ENCODE measurements around the gene CHMP6.

DNA sequence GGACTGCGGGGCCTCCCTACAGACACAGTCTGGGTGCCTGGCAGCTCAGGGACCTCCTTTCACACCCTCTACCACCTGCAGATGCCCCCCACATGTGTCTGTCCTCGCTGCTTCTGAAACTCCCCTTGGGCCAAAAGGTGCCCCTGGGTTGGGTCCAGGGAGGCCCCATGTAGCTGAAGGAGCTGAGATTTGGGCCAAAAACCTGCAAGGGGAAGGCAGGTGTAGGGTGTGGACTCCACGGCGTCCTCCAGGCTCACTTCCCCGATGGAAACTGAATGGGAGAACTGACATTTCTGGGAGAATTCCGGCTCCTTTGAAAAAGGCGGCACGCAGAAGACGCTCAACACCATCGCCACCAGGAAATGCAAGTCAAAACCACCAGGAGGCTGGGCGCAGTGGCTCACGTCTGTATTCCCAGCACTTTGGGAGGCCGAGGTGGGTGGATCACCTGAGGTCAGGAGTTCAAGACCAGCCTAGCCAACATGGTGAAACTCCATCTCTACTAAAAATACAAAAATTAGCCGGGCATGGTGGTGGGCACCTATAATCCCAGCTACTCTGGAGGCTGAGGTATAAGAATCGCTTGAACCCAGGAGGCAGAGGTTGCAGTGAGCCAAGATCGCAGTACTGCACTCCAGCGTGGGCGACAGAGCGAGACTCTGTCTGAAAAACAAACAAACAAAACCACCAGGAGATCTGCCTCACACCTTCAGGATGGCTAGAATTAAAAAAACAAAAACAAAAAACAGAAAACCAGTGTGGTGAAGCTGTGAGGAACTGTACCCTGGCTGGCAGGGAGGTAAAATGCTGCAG is 30.1 kb downstream of the CHMP6 start:
- TF ChIP-seq POLR2AphosphoS5 (IDR thresholded peaks at IDR 0.05) = no peak
- no peak for TF ChIP-seq SMC3 (conservative IDR thresholded peaks at IDR 0.05; ENCODE audit: poor library complexity)
- TF ChIP-seq, protein P1, sequence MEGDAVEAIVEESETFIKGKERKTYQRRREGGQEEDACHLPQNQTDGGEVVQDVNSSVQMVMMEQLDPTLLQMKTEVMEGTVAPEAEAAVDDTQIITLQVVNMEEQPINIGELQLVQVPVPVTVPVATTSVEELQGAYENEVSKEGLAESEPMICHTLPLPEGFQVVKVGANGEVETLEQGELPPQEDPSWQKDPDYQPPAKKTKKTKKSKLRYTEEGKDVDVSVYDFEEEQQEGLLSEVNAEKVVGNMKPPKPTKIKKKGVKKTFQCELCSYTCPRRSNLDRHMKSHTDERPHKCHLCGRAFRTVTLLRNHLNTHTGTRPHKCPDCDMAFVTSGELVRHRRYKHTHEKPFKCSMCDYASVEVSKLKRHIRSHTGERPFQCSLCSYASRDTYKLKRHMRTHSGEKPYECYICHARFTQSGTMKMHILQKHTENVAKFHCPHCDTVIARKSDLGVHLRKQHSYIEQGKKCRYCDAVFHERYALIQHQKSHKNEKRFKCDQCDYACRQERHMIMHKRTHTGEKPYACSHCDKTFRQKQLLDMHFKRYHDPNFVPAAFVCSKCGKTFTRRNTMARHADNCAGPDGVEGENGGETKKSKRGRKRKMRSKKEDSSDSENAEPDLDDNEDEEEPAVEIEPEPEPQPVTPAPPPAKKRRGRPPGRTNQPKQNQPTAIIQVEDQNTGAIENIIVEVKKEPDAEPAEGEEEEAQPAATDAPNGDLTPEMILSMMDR (IDR thresholded peaks at IDR 0.05; ENCODE audit: poor library complexity, severe bottlenecking) = no peak
- no peak for TF ChIP-seq EP300 (conservative IDR thresholded peaks at IDR 0.05; ENCODE audit: poor library complexity, severe bottlenecking)
- TF ChIP-seq EZH2 (IDR thresholded peaks at IDR 0.05; ENCODE audit: borderline replicate concordance, insufficient read depth, low read length, poor library complexity, severe bottlenecking) = no peak
- TF ChIP-seq, protein P2, sequence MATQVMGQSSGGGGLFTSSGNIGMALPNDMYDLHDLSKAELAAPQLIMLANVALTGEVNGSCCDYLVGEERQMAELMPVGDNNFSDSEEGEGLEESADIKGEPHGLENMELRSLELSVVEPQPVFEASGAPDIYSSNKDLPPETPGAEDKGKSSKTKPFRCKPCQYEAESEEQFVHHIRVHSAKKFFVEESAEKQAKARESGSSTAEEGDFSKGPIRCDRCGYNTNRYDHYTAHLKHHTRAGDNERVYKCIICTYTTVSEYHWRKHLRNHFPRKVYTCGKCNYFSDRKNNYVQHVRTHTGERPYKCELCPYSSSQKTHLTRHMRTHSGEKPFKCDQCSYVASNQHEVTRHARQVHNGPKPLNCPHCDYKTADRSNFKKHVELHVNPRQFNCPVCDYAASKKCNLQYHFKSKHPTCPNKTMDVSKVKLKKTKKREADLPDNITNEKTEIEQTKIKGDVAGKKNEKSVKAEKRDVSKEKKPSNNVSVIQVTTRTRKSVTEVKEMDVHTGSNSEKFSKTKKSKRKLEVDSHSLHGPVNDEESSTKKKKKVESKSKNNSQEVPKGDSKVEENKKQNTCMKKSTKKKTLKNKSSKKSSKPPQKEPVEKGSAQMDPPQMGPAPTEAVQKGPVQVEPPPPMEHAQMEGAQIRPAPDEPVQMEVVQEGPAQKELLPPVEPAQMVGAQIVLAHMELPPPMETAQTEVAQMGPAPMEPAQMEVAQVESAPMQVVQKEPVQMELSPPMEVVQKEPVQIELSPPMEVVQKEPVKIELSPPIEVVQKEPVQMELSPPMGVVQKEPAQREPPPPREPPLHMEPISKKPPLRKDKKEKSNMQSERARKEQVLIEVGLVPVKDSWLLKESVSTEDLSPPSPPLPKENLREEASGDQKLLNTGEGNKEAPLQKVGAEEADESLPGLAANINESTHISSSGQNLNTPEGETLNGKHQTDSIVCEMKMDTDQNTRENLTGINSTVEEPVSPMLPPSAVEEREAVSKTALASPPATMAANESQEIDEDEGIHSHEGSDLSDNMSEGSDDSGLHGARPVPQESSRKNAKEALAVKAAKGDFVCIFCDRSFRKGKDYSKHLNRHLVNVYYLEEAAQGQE (IDR thresholded peaks at IDR 0.05; ENCODE audit: borderline replicate concordance) = no peak
- TF ChIP-seq TAF1 (IDR thresholded peaks at IDR 0.05; ENCODE audit: low read depth) = no peak
- no peak for TF ChIP-seq RAD21 (conservative IDR thresholded peaks at IDR 0.05)

Measured in neural cell (in vitro differentiated cells).